Panc1 (cell line): ENCODE measurements around the gene MAP2K6. TPM values are rescaled to one million over a fixed set of nuclear protein-coding genes. Genes with fewer than 3 reads are reported as not detected.

Source experiments
- ATAC-seq: fragments of 200-7000 bp; cut with Tn5 transposase; 2 replicates; pipeline ENCODE4 v1.9.1; 2020; ENCODE audit warnings: mild to moderate bottlenecking, moderate library complexity
- BruUV-seq: library from RNA; stranded (reverse); fragments of 400-500 nt; replicated peaks from 2 replicates; lab custom pipeline; 2021; lab: Mats Ljungman, UMichigan
- CTCF ChIA-PET: fragments of 300-600 bp; sonication (Branson Sonifier 250); formaldehyde crosslinking; loops from one replicate; lab custom pipeline; 2022; ENCODE audit warnings: antibody characterized with exemption; lab: Charles Lee
- POLR2A ChIA-PET: fragments of 300-600 bp; sonication (Branson Sonifier 250); formaldehyde crosslinking; loops from one replicate; lab custom pipeline; 2022; ENCODE audit warnings: antibody characterized with exemption; lab: Charles Lee
- DNase-seq: peaks from one replicate; pipeline ENCODE4 v3.0.0-alpha.2; 2010; ENCODE audit warnings: low read depth, low spot score
- H3K27ac ChIP-seq: 2 replicates; pipeline ENCODE4 v1.5.1; 2011; ENCODE audit warnings: mild to moderate bottlenecking, low read length, inconsistent platforms
- H3K27me3 ChIP-seq: fragments of 200-500 bp; sonication (Bioruptor generic); 2 replicates; pipeline ENCODE4 v1.6.0; 2014; ENCODE audit warnings: low read length, inconsistent platforms; ENCODE audit not compliant: control insufficient read depth, insufficient read depth
- H3K36me3 ChIP-seq: fragments of 200-500 bp; sonication (Bioruptor generic); 2 replicates; pipeline ENCODE4 v1.5.1; 2014; ENCODE audit warnings: inconsistent platforms, mild to moderate bottlenecking, low read length, moderate library complexity; ENCODE audit not compliant: control insufficient read depth, insufficient read depth
- H3K4me1 ChIP-seq: 2 replicates; pipeline ENCODE4 v1.5.1; 2011; ENCODE audit warnings: inconsistent platforms, mild to moderate bottlenecking, low read length, moderate library complexity; ENCODE audit not compliant: control insufficient read depth, insufficient read depth
- H3K4me3 ChIP-seq, 2 experiments: 2 replicates each; pipeline ENCODE4 v1.5.1; 2011 to 2012; ENCODE audit warnings: low read depth in 2 of 2, low read length in 2 of 2, mild to moderate bottlenecking in 2 of 2, inconsistent platforms in 1 of 2, moderate library complexity in 1 of 2
- H3K9me3 ChIP-seq: fragments of 200-500 bp; sonication (Bioruptor generic); 2 replicates; pipeline ENCODE4 v1.5.1; 2014; ENCODE audit warnings: low read depth, mild to moderate bottlenecking, inconsistent platforms, low read length, moderate library complexity; ENCODE audit not compliant: control insufficient read depth, insufficient read depth
- POLR2AphosphoS5 ChIP-seq: IDR thresholded peaks from 2 replicates; pipeline ENCODE4 v1.6.1; 2012; ENCODE audit warnings: mild to moderate bottlenecking, low read depth, low read length, moderate library complexity
- REST ChIP-seq, 2 experiments: IDR thresholded peaks; 2 replicates each; pipeline ENCODE4 v1.6.1; 2011 to 2012; ENCODE audit warnings: low read depth in 2 of 2, control low read depth in 1 of 2, low read length in 1 of 2, mild to moderate bottlenecking in 1 of 2, moderate library complexity in 1 of 2; ENCODE audit not compliant: insufficient read depth in 1 of 2
- SIN3A ChIP-seq: IDR thresholded peaks from 2 replicates; pipeline ENCODE4 v1.6.1; 2012; ENCODE audit warnings: low read depth, mild to moderate bottlenecking, low read length, moderate library complexity, borderline replicate concordance; ENCODE audit not compliant: insufficient read depth
- TCF7L2 ChIP-seq: IDR thresholded peaks from 2 replicates; pipeline ENCODE4 v1.6.1; 2011; ENCODE audit warnings: mild to moderate bottlenecking, low read depth, low read length, inconsistent platforms
- in situ Hi-C: cut with HindIII; loops from 2 replicates; pipeline ENCODE4 v1.10.0; 2016; ENCODE audit warnings: low sequenced_read_pairs, low pct_unique_long_range_greater_than_20kb
- intact Hi-C: fragments of 100-400 bp; cut with micrococcal nuclease; formaldehyde crosslinking; loops from one replicate; pipeline ENCODE4 v1.10.0; 2022; ENCODE audit not compliant: unreplicated experiment
- total RNA-seq: library from RNA; stranded (reverse); gene quantifications from one replicate; pipeline ENCODE4 v1.2.1, GENCODE V29; 2021; ENCODE audit not compliant: unreplicated experiment
- TF ChIP-seq, protein P1 (sequence below): fragments of 450-650 bp; IDR thresholded peaks from 2 replicates; pipeline ENCODE4 v1.5.1; 2017; ENCODE audit warnings: mild to moderate bottlenecking

MAP2K6 gene
- total RNA-seq, 1 experiment from 2014 or later: 11.8 TPM

- no peak for TF ChIP-seq TCF7L2
- TF ChIP-seq REST (IDR thresholded peaks at IDR 0.05; ENCODE audit: insufficient read depth in 1 of 2, low read depth in 2 of 2, low read length in 1 of 2): no peak
- TF ChIP-seq POLR2AphosphoS5: no peak
- BruUV-seq: no TSS peak
- POLR2A ChIA-PET: interaction anchor here (0.7 kb wide), 1 partner anchor 551 kb away, joined by 3 read pairs; no protein-coding TSS in a partner anchor
- in situ Hi-C loops (no loop called here), intact Hi-C loops (no loop called here)
- Histone ChIP-seq H3K27ac (no peak overlapping the region), H3K9me3 (no peaks in the 10 kb centered on the region), H3K4me1 (no peaks in the 10 kb centered on the region), H3K27me3 (no peaks in the 10 kb centered on the region), H3K4me3 (no peak overlapping the region), H3K36me3 (no peaks in the 10 kb centered on the region)
- ATAC-seq: no peak
- CTCF ChIA-PET: no interaction called here
- no peak for DNase-seq
These were observed 132.7 kb downstream of the MAP2K6 start for GRCh38 chr17:69547230-69547629.

- no peak overlapping the region for H3K27ac ChIP-seq
- DNase-seq: no peak
- H3K27me3 ChIP-seq: no peaks in the 10 kb centered on the region
- ATAC-seq: no peak
- no peak overlapping the region for H3K4me3 ChIP-seq
- no peaks in the 10 kb centered on the region for H3K4me1 ChIP-seq
- no TSS peak for BruUV-seq
- in situ Hi-C loops: no loop called here
- no peaks in the 10 kb centered on the region for H3K36me3 ChIP-seq
- TF ChIP-seq, protein P1, sequence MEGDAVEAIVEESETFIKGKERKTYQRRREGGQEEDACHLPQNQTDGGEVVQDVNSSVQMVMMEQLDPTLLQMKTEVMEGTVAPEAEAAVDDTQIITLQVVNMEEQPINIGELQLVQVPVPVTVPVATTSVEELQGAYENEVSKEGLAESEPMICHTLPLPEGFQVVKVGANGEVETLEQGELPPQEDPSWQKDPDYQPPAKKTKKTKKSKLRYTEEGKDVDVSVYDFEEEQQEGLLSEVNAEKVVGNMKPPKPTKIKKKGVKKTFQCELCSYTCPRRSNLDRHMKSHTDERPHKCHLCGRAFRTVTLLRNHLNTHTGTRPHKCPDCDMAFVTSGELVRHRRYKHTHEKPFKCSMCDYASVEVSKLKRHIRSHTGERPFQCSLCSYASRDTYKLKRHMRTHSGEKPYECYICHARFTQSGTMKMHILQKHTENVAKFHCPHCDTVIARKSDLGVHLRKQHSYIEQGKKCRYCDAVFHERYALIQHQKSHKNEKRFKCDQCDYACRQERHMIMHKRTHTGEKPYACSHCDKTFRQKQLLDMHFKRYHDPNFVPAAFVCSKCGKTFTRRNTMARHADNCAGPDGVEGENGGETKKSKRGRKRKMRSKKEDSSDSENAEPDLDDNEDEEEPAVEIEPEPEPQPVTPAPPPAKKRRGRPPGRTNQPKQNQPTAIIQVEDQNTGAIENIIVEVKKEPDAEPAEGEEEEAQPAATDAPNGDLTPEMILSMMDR: no peak
- no peak for TF ChIP-seq REST (IDR thresholded peaks at IDR 0.05; ENCODE audit: insufficient read depth in 1 of 2, low read depth in 2 of 2, low read length in 1 of 2)
- no peak for TF ChIP-seq TCF7L2
- no peak for TF ChIP-seq SIN3A
- TF ChIP-seq POLR2AphosphoS5: no peak
- H3K9me3 ChIP-seq: peaks cover under 1% of the 10 kb centered on the region; the same call in 1 of the 2 replicates
- intact Hi-C loops: no loop called here
- ChIA-PET POLR2A (interaction anchor here (0.6 kb wide), 1 partner anchor 321 kb away, joined by 4 read pairs; no protein-coding TSS in a partner anchor), CTCF (no interaction called here)
These were observed 133.4 kb downstream of the MAP2K6 start for GRCh38 chr17:69547947-69548346.
